Stimulated activated CD4-positive, alpha-beta T cell treated with anti-CD3 and anti-CD28 coated beads, TNF-alpha, amount 100 ng/mL, for 1 hour (primary cell): ENCODE measurements around the gene PSD2.

Source experiments
- DNase-seq, 3 donors: peaks; one replicate each; pipeline ENCODE4 v3.0.0-alpha.2; 2020; ENCODE audit warnings: low read depth in 3 of 3, low spot score in 1 of 3

PSD2 gene

DNA sequence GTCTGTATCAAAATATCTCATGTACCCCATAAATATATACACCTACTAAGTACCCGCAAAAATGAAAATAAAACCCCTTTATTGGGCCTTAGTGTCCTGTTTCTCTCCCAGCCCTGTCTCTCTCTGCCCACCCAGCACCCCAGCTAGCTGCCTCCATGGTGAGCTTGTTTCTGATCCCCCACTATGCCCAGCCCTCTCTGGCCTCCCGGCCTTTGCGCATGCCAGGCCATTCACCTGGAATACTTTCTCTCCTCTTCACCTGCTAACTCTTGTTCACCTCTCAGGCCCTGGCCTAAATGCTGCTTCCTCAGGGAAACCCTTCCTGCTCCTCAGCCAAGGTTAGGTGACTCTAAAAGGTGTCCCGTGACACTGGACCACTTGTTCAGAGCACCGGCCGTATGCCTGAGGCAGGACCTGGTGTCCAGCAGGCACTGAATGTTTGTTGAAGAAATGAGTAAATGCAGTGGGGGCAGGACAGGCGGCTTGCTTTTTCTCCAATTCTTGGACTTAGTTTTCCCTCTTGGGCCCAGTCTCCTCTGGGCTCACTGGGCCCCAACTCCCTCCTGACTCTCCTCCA is 58.5 kb downstream of the PSD2 start:
- DNase-seq = no peak

DNA sequence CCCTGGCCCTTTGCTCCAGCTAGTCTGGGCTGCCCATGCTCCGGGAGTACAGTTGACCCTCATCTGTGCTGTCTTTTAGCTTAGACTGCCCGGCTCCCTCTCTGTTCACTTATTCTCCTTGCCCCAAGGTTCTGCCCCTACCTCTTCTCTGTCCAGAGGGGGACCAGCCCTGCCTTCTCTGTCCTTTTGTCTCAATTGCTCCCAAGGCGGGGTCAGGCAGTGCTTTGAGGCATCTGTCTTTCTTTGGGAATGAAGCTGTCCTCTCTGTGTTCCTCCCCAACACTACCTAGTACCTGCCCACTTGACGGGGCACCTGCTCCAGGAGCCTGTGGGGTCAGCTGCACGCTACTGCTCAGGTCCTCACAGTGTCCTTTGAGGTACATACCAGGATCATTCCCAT is 59.3 kb downstream of the PSD2 start:
- DNase-seq = no peak

DNA sequence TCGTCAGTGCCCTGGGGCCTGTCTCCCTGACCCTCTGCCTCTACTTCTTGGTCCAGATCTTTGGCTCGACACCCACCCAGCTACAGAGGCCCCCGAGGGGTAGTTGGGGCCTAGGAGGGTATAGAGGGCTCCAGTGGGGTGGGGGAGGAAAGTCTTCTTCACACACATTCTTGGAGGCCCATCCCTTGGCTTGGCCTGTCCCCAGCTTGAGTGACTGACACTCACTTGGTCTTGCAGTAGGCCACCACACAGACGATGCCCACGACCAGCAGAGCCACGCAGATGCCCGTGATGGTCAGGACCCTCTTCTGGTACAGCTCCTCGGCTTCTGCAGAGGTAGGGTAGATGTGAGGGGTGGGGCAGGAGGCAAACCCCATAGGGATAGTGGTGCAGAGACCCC is 59.8 kb downstream of the PSD2 start:
- no peak for DNase-seq

DNA sequence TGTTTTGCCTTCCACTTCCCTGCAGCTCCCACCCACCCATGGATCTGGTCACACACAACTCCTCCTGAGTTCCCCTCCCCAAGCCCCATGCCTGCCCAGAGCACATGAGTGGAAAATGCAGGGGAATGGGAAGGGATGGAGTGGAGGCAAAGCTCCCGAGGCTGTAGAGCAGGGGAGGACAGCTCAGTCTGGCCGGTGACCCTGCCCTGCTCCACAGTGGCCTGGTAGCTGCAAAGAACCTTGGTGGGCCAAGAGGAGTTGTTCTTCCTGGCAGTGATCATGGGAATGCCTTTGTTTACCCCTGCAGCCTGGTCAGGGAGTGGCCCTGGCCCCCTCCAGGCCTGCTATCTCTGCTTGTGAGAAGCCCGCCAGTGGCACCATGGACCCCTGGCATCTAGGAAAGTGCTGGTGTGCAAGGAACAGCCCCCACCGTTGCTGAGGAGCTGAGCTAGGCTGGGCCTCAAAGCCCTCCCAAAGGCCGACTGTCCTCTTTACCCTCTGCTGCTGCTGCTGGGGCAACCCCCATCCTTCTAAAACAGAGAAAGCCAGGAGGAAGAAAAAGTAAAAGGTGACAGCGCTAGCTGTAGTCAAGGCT is 60.4 kb downstream of the PSD2 start:
- no peak for DNase-seq

DNA sequence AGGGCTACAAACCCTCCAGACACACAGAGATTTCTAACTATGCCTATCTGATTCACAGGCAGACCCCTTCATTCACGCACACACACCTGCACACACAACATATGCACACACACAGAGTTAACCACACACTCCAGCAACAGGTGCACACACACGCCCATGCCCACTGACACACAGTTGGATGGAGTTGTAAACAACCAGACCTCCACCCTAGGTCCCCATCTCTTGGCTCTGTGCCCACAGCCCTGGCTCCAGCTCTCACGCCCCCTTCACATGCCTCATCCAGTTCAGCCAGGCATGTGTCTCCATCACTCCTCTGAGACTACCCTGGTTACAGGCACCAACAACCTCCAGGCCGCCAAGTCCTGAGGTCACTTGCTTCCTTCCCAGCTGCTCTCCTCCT is 61.1 kb downstream of the PSD2 start:
- DNase-seq = no peak

DNA sequence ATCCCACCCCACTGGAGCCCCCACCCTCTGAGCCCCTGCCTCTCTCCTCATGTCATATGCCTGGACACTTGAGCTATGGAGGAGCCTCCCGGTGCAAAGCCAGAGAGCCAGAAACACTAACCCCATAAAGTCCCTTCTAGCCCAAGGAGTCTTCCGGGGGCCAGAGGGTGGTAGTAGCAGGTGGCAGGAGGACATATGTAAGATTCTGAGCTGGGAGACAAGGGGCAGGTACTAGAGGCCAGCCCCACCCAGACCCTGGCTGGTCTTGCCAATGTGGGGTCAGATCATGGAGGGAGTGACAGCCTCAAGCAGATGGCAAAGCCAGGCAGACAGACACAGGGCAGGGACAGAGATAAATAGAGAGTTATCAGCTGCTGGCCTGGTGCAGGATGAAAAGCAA is 63.4 kb downstream of the PSD2 start:
- no peak for DNase-seq

DNA sequence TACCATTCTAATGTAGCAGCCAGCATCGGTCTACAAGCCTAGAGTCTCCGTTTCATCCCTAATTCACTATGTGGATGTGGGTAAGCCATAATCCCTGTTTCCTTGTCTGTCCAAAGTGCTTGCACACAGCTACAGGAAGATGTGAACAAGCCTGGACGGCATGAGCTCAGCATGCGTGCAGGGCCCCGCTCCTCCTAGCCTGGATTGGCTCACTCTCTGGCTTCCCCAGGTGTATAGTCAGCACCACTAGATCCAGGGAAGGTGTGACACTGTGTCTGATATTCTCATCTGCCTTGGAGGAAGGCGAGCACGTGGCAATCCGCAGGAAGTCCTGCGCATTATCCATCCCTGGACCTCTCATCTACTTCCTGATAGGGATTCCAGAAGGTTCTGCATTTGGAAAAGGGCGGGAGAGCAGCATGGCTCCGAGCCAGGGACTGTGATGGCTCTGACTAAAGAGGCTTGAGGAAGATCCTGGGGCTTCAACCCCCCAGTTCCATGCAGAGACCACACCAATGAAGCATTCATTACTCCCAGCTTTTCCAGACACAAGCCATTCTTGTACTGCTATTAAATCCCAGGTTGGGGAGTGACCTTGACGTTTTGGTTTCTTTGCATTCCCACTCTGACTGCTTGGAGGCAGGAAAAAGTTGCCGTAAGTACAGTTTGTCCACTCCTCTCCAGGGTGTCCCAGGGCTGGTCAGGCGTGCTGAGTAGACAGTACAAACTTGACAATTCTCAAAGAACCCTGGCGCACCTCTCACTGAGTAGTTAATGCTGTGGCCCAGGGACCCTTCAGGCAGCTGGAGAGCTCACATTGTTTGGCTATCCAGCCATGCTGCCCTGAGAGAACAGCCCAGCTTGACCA is 65.6 kb downstream of the PSD2 start:
- DNase-seq = no peak

DNA sequence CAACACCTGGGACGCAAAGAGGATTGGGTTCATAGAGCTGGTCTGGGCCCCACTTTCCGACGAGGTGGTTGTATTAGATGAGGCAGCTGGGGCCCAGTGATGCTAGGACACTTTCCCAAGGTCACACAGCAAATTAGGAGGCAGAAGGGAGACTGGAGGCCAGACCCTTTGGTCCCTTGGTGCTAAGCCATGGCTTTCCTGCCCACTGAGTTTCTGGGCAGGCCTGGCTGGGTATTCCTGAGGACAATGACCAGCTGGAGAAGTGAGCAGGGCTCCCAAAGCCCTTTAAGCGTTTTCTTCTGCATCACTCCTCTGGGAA is 66.2 kb downstream of the PSD2 start:
- no peak for DNase-seq

DNA sequence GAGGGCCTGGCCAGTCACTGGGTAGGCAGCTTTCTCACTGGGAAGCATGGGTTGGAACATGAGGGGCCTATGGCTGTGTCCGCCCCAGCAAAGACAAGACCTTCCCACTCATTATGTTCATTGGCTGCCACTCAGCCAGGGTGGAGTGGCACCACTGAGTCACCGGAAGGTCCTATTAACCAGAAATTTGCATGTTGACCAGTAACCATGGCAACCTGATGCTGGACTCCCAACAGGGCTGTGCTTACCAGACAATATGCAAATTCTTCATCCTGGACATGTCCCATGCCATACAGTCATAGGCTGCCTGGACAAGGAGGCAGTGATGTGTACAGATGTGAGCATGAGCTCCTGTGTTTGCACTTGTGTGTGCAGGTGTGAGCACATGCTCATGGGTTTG is 66.7 kb downstream of the PSD2 start:
- DNase-seq = no peak

DNA sequence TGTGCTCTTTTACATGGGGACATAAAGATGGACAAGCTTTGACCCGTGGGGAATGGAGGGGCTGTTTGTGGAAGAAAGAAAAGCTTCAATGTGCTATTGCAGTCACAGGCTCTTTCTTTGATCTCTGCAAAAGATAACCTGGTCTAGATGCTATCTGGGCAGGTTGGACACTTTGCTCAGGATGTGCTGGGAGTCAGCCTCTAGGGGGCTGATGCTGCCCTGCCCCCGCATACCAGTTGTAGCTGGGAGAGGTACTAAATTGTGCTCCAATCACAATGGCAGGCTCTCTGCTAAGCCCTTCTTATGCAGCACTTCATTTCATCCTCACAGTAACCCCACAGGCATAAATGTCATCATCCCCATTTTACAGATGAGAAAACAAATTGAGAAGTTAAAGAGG is 67.2 kb downstream of the PSD2 start:
- DNase-seq = no peak

DNA sequence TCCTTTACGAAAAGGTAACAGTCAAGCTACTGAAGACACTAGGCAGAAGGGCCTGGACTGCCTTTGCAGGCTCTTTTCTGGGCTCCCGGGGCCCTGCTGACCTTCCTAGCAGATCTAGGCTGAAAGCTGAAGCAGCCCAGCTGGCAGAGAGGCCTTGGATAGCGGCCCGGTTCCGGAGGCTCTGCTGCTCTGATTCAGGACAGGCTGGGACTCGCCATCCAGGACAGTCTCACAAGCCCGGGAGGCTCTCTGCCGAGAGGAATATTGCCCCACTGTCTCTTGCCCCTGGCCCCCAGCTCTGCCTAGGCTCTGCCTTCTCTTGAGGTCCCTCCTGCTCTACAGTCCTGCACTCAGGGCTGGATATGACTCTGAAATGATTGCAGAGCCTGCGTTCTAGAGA is 67.8 kb downstream of the PSD2 start:
- DNase-seq = no peak

DNA sequence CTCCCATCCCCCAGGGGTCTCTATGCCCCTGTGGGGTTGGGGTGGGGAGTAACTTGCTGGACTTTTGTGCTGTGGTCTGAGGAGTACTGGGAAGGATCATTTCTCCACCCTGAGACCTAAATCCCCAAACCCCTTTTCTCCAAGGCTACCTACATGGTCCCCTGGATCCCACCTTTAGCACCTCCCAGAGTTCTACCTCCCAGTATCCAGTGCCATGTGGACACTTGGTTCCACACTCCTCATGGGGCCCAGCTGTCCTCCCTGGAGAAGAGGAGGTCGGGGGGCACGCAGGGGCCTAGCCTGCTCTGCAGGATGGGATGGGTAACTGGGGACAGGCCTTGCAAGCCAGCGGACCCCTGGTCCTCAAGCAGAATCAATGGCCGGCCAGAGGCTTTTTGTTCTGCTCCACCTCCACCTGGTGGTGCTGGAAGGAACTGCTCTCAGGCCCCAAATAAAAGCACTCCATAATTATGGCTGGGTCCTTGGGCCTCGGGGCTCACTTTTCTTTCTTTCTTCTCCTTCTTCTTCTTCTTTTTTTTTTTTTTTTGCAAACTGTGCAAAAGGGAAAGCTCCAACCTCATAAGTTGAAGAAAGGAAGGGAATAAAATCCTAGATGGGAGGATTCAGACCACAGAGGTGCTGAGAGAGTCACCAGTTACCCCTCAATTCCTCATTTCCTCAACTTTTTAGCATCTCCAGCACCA is 68.4 kb downstream of the PSD2 start:
- peak; percentile 4 to 46 (median 18) for DNase-seq

DNA sequence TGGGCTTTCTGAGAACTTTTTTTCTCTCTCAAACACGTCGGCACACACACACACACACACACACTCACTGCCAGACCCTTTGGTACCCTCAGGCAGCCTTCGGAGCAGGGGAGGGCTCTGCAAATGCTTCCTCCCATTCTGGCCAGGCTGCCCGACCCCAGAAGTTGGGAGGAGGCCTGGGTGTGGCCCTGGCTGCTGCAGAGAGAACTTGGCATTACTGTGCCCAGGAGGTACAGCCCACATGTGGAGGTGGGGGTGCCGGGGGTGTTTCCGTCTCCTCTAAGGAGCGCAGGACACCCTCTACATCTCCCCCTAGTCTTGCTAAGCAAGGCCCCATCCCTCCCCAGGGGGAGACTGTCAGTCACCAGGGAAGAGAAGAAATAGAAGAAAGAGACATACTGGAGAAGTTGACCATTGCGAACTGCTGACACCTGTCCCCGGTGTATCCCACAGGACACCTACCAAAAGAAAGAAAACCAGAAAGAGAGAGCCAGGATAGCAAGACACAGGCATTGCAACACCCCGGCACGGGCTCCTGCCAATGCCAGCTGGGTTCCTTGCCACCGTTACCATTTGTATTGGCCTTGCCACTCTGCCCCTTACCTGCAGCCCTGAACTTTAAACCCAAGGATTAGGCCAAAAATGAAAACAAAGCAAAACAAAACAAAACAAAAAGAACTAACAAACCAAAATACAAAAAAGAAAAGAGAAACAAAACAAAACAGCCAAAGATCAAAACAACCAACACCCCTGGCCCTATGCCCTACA is 69.3 kb downstream of the PSD2 start:
- no peak for DNase-seq

DNA sequence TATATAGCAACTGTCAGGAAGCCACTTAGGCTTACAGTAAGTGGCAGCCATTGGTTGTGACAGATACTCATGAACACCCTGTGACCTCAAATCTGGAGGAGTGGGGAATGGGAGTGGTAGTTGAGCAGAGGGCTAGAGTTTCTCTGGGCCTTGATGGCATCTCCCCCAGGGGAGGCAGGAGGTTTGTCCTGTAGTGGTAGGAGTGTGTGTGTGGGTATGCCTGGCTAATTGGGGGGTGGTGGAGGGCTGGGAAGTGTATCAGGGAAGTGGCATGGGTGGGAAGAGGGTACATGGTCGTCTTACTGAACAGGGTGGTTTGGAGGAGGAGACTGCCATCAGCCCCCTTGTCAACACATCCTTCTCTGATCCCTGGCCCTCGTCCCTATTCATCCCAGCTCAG is 71.5 kb downstream of the PSD2 start:
- no peak for DNase-seq

DNA sequence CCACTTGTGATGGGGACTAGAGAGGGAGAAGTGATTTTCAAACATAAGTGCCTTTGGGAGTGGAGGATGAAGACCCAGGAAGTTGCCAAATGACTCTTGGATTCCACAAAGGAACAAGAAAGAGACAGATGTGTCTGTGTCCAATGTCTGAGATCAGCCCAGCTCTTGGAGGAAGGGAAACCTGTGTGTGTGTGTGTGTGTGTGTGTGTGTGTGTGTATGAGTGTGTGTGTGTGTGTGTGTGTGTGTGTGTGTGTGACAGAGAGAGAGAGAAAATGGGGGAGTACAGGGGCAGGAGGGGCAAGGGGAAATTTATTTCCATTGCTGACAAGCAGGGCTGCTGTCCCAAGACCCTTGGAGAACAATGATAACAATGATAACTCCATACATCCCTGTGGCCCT is 72.0 kb downstream of the PSD2 start:
- DNase-seq = no peak

DNA sequence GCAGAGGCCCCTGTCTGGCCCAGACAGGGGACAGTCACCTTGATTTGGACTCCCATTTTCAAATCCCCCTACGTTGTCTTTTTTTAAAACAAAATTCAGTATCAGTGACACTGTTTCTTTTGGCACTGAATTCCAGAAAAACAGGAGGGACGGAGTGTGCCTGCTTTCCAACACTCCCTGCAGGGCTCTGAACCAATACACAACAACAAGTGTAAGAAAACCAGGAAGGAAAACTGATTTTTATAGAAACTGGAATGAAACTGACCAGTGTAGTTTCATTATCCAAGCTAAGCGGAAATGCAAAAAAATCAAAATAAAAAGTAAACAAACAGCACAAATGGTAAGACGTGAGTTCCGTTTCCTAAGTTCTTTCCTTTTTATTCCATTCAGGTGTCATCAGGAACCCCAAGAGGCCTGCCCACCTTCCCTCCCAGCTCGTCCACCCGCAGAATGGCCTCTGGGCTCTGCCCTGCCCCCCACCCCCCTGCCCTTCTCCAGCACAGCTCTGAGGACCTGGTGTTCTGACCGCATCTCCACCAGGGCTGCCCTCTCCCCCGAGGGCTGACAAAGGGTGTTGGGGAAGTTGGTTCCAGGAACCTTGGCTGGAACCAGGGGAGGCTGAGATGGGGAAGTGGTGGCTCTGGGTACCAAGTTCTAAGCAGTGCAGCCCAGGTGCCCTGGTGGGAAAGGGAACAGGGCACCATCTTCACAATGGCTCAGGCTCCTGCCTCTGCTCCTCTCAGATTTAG is 73.6 kb downstream of the PSD2 start:
- no peak for DNase-seq

DNA sequence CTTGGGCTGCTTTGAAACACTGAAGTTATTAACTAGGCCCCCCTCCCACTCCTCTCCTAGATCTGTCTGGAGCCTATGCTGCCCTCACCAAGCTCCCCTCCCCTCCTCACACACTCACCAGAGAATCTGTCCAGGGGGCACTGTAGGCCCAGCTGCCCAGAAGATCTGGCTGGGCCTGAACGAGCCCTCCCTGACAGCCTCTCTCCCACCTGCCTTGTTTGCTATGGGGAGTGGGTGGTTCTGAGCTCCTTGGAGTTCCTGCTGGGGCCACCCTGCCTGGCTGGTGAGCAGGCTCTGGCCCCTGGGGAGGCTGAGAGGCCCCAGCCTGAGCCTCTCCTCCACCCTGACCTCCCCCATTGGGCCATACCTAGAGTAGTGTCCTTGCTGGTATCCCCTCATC is 75.1 kb downstream of the PSD2 start:
- no peak for DNase-seq

DNA sequence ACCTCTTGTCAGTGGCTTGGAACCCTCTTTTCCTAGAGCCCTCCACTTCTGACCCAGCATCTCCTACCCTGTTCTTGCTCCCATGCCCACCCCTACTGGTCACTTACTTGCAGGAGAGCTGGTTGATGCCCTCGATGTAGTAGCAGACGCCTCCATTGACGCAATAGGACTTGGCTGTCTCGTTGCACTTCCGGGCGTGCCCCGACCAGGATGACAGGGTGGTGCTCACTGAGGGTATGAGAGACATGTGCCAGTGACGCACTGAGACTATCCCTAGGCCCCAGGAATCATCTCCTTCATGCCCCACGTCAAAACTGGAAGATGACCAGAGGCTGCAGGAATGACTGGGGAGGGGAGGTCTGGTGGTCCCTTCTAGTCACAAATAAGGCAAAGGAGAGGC is 76.0 kb downstream of the PSD2 start:
- DNase-seq = no peak

DNA sequence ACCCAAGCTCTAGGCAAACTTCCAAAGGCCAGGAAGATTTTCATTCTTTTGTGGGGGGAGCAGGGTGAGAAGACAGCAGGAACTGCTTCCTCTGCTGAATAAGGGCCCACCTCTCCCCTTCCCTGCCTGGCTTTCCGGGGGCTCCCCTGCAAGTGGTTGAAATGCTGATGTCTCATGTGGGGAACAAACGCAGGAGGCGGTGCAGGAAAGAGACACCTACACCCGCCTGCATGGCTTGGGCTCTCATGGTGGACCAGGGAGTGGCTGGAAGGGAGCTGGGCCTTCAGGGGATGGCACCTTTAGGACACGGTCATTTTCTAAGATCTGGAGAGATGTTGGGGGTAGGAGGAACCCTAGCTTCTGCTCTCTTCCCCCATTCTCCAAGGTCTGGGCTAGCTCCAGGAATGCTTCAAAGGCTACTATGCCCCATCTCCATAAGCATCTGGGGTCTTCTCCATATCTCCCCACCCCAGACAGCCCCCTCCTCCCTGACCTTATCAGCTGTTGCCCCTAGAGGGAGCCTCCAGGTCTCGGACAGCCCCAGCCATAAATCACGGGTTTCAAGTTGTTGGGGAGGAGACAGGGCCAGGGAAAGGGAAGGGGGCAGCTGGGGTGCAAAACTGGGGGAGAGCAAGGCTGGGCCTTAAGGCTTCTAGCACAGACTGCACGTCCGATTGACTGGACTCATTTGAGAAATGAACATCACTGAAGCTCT is 76.6 kb downstream of the PSD2 start:
- no peak for DNase-seq
